HG02763 (cell line): Measurements from ENCODE around the gene CDKL5.
"Not testable (repeated sequence)": the region's sequence is repeated elsewhere in the genome, so short reads cannot be mapped to it uniquely, and the experiment has no call there.

Source experiments
- ATAC-seq: cut with Tn5 transposase; IDR thresholded peaks from one replicate; pipeline ENCODE4 v1.9.1; 2021; ENCODE audit warnings: mild to moderate bottlenecking, moderate library complexity; ENCODE audit not compliant: unreplicated experiment

Gene CDKL5

GRCh38 chrX:18566748-18567147, 141.3 kb downstream of the CDKL5 start:
- ATAC-seq: no peak

GRCh38 chrX:18573556-18573955, 148.1 kb downstream of the CDKL5 start:
- no peak for ATAC-seq

- no peak for ATAC-seq
These were observed 149.2 kb downstream of the CDKL5 start for GRCh38 chrX:18574591-18574990.

GRCh38 chrX:18575744-18576143, 150.3 kb downstream of the CDKL5 start:
- no peak for ATAC-seq

- no peak for ATAC-seq
These were observed 152.0 kb downstream of the CDKL5 start for GRCh38 chrX:18577400-18577799.

- no peak for ATAC-seq
These were observed 153.1 kb downstream of the CDKL5 start for GRCh38 chrX:18578546-18578945.

GRCh38 chrX:18579495-18579894, 154.1 kb downstream of the CDKL5 start:
- ATAC-seq: no peak

- no peak for ATAC-seq
These were observed 157.6 kb downstream of the CDKL5 start for GRCh38 chrX:18582910-18583493.

- not testable (repeated sequence) for ATAC-seq
These were observed 163.9 kb downstream of the CDKL5 start for GRCh38 chrX:18589292-18589691.

- ATAC-seq: no peak
These were observed 166.4 kb downstream of the CDKL5 start for GRCh38 chrX:18591834-18592233.

- ATAC-seq: no peak
These were observed 168.7 kb downstream of the CDKL5 start for GRCh38 chrX:18594079-18594478.

- ATAC-seq: no peak
These were observed 170.7 kb downstream of the CDKL5 start for GRCh38 chrX:18596096-18596495.

GRCh38 chrX:18598413-18598812, 173.0 kb downstream of the CDKL5 start:
- no peak for ATAC-seq

- ATAC-seq: no peak
These were observed 182.6 kb downstream of the CDKL5 start for GRCh38 chrX:18607966-18608365.

- no peak for ATAC-seq
These were observed 188.7 kb downstream of the CDKL5 start for GRCh38 chrX:18613930-18614639.

- ATAC-seq: no peak
These were observed 191.4 kb downstream of the CDKL5 start for GRCh38 chrX:18616688-18617406.

GRCh38 chrX:18617407-18617750, 192.0 kb downstream of the CDKL5 start:
- ATAC-seq: no peak

- no peak for ATAC-seq
These were observed 193.9 kb downstream of the CDKL5 start for GRCh38 chrX:18619288-18619687.

GRCh38 chrX:18620349-18620748, 194.9 kb downstream of the CDKL5 start:
- no peak for ATAC-seq

GRCh38 chrX:18624599-18624998, 199.2 kb downstream of the CDKL5 start:
- ATAC-seq: no peak

GRCh38 chrX:18630934-18631333, 205.5 kb downstream of the CDKL5 start:
- ATAC-seq: no peak

- no peak for ATAC-seq
These were observed 213.0 kb downstream of the CDKL5 start for GRCh38 chrX:18638398-18638797.
